Sciatic nerve (tissue), 2 donors: ENCODE data around the gene C17orf113. TPM values are rescaled to one million over a fixed set of nuclear protein-coding genes. Genes with fewer than 3 reads are reported as not detected.
"Not testable (repeated sequence)": the region's sequence is repeated elsewhere in the genome, so short reads cannot be mapped to it uniquely, and the experiment has no call there.

Source experiments
- ATAC-seq: fragments of 200-7000 bp; cut with Tn5 transposase; one replicate; pipeline ENCODE4 v1.9.1; 2020; ENCODE audit warnings: mild to moderate bottlenecking, moderate library complexity
- DNase-seq: peaks from one replicate; pipeline ENCODE4 v3.0.0-alpha.2; 2020; ENCODE audit warnings: low spot score
- intact Hi-C: fragments of 100-400 bp; cut with DNase I; formaldehyde crosslinking; loops from one replicate; pipeline ENCODE4 v1.14.2; 2022
- total RNA-seq: library from RNA; stranded (reverse); fragmentation: NEBNext Ultra II Directional; extraction: Animal tissue kit (Norgen Biotek cat#: 25700); gene quantifications from one replicate; pipeline ENCODE4 v1.2.1, GENCODE V29; 2021
- donor health status: DM: no; HTN: no; CAD: no.
- donor health status: DM: no; HTN: no; CAD: no.

Gene C17orf113
- total RNA-seq, 1 donor from 2014 or later: 2.9 TPM

DNA sequence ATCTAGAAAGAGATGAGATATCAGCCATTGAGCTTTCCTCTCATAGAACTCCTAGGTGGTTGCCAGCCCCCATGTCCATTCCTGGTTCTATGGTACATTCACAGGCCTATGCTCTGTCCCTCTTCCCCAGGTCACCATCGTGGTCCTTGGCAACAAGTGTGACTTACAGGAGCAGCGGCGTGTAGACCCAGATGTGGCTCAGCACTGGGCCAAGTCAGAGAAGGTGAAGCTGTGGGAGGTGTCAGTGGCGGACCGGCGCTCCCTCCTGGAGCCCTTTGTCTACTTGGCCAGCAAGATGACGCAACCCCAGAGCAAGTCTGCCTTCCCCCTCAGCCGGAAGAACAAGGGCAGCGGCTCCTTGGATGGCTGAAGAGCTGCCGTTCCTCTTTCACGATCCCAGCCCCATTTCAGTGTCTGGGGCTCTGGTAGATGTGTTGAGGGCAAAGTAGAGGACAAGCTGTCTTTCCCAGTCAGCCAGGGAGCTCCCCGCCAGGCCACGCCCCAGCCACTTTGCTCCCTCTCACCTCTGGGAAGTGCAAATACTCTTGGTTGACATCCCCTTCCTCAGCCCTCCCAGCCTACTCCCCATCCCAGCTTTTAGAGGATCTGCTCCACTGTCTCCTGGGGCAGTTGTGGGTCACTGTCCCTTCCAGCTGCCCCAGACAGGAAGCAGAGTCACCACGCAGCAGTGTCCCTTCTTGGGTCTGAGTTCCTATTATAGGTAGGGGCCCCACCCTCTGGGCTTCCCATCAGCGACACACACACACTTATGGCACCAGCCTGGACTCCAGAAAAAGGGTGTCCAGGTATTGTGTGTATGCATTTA lies 26.7 kb downstream of the C17orf113 start:
- intact Hi-C loops: no loop called here
- ATAC-seq (no peak), DNase-seq (no peak)

DNA sequence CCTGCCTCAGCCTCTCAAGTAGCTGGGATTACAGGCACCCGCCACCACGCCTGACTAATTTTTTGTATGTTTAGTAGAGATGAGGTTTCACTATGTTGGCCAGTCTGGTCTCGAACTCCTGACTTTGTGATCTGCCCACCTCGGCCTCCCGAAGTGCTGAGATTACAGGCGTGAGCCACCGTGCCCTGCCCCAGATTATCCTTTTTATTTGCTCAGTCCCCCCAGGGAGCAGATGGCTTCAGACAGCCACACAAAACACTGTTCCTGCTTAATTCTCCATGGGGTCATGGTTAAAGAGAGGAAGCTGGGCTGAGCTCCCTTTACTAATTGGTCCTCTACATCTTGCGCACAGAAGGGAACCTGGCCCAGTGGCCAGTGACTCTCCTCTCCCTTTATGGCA lies 29.6 kb downstream of the C17orf113 start:
- DNase-seq, ATAC-seq, intact Hi-C loops: not testable (repeated sequence)

DNA sequence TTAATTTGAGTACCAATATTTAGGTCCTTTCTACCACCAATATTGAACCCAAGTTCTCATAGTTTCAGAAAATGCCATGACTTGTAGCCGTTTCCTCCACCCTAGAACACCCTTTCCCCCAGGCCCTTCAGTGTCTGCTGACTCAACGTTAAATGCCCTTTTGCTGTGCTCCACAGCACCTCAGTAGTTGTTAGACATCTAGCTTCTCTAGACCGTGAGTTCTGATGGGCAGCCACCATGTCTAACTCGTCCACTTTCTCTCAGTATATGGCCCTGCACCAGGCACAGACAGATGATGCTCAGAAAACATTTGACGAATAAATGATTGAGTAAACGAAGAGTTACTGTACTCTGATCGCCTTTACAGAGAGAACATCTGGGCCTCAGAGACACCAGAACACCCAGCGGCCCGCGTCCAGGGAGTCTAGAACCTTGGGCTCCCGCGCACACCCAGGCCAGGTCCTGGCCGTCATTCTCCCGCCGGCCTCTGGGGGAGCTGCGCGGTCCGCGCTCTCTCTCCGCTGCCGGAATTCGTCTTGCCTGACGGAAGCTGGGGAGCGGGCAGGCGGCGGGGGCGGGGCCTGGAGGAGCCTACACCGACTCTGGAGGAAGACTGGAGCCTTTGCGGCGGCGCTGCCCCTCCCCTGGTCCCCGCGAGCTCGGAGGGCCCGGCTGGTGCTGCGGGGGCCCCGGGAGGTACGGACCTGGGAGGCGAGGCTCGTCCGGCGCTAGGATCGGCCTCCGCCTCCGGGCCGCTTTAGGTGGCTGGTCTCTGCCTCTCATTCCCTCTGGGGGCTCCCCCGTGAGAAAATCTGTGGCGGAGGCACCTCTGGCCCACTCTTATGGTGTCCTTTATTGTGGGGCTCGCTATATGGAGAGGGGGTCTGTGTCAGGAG lies 30.6 kb downstream of the C17orf113 start, which contains the start of gene NKIRAS2:
Gene NKIRAS2, plus strand, starts transcription at position 582 of the 896 bp plus-strand sequence. CDS start 1,488 bp downstream, outside the sequence.
- DNase-seq (peak; percentile 96), ATAC-seq (peak; percentile 81)
- intact Hi-C loops: no loop called here

DNA sequence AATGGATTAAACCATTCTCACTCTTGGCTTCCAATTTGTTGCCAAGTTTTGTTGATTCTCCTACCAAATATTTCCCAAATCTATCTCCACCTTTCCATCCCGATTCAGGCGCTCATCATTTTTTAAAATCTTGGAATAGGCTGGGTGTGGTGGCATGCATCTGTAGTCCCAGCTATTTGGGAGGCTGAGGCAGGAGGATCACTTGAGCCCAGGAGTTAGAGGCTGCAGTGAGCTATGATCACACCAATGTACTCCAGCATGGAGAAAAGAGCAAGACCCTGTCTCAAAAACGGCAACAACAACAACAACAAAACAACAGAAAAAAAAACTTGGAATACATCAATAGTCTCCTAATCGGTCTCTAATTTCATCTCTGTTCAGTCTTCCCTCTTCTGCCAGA lies 31.4 kb downstream of the C17orf113 start:
- intact Hi-C loops: no loop called here
- no peak for DNase-seq
- no peak for ATAC-seq

DNA sequence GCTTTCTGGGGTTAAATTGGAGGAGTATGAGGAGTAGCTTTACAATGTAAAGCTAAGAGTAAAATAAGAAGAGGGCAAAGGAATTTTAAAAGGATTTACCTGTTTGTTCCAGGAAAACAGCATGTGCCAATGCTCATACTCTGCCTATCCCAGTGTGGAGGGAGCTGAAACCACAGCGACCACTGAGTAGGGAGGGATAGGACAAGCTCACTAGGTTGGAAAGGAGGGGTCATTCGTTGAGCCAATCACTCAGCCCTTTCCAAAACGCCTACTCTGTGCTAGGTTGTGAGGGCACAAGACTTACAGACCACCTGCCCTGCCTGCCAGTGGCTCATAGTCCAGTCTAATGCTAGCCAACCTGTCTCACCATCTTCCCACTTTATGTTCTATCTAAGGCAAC lies 32.1 kb downstream of the C17orf113 start:
- no peak for ATAC-seq
- intact Hi-C loops: no loop called here
- no peak for DNase-seq

DNA sequence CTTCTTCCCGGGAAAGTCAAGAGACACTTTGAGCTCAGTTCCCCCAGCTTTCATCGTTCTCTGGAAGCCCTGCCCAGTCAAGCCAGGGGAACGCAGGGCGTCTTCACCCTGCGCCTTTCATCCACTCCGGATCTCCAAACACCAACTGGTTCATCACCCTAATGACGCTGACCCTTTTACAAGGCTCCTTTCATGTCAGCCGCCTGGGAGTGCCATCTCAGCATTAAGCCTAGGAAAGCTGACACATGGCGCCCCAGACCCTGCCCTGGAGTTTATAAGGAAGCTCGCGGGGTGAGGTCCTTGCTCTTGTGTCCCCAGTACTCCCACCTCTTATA lies 32.6 kb downstream of the C17orf113 start:
- ATAC-seq (no peak), DNase-seq (no peak)
- intact Hi-C loops: no loop called here

DNA sequence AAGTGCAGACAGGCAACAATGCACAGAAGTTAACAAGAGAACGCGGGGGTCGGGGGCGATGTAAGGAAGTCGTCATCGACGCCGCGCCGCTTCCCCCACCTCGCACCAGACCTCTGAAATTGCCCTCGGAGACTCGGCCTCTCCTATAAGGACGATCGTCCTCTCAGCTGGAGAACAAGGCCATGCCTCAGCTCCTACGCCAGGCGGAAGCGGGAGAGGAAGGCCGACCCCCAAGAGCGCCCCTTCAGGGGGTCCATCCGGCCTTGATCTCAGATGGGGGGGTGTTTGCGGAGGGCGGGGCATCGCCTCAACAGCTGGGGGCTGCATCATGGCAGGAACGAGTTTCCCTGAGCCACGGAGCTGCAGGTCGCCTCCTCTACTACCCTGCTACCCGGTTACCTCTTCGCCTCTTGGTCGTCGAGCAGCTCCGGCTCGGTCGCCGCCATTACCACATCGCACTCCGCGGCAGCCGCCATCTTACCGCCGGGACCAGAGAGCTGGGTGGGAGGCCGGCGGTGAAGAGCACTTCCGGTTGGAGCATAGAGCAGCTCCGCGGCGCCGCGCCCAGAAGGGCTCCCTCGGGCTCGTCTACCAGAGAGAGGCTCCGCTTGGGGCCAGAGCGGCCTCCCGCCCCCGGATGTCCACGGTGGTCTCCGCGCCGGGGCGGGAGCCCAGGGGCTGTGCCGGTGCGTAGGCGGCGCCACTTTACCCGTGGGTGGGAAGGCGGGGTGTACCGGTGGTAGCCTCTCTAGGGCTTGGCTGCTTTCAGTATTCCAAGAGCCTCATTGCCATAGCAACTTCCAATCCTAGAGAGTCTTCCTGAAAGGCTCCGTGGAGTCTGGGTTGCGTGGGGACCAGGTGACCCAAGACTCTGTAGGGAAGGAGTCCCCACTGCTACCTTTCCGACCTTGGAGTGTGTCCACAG lies 33.2 kb downstream of the C17orf113 start, which contains the start of gene DNAJC7:
Gene DNAJC7, minus strand, starts transcription at position 499 of the 925 bp plus-strand sequence. Its CDS starts 23 bp downstream, at position 476.
- peak; percentile 97 for ATAC-seq
- peak; percentile 93 for DNase-seq
- intact Hi-C loops: no loop called here

DNA sequence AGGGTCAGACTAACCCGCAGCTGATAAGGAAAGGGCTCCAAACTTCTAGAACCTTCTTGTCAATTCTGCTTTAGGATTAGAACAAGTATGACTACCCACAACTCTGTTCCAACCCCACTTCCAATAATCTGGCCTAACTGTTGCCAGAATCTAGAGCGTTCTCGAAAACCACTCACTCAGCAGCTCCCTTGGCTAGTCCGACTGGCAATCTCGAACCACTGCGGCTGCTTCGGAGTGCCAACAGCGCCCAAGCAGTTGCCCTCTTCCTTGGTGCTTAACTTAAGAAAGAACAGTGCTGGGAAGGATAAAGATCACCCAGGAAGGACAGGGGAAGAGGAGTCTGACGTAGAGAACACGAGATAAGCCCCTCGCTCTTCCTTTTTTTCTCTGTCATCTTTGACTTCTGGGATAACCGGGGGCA lies 34.0 kb downstream of the C17orf113 start:
- intact Hi-C loops: no loop called here
- DNase-seq (no peak), ATAC-seq (no peak)

DNA sequence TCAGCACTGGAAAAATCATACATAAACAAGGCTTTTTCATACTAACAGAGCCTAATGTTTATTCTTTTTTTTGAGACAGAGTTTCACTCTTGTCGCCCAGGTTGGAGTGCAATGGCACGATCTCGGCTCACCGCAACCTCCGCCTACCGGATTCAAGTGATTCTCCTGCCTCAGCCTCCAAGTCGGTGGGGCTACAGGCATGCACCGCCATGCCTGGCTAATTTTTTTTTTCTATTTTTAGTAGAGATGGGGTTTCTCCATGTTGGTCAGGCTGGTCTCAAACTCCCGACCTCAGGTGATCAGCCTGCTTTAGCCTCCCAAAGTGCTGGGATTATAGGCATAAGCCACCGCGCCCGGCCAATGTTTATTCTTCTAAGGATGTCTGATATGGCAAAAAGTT lies 36.7 kb downstream of the C17orf113 start:
- ATAC-seq, DNase-seq, intact Hi-C loops: not testable (repeated sequence)

DNA sequence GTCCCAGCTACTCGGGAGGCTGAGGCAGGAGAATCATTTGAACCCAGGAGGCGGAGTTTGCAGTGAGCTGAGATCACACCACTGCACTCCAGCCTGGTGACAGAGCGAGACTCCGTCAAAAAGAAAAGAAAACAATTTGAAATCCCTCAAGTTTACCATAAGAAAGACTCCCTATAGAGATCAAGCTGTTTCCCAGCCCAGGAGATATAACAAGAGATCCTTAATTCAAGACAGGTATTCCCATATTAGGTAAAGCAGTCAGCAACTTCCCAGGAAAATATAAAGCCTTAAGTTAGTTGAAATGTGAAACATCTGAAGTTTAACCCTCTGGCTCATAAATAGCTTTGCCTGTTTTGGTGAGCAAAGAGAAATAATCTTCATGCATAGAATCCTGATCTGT lies 38.0 kb downstream of the C17orf113 start:
- DNase-seq, intact Hi-C loops, ATAC-seq: not testable (repeated sequence)

DNA sequence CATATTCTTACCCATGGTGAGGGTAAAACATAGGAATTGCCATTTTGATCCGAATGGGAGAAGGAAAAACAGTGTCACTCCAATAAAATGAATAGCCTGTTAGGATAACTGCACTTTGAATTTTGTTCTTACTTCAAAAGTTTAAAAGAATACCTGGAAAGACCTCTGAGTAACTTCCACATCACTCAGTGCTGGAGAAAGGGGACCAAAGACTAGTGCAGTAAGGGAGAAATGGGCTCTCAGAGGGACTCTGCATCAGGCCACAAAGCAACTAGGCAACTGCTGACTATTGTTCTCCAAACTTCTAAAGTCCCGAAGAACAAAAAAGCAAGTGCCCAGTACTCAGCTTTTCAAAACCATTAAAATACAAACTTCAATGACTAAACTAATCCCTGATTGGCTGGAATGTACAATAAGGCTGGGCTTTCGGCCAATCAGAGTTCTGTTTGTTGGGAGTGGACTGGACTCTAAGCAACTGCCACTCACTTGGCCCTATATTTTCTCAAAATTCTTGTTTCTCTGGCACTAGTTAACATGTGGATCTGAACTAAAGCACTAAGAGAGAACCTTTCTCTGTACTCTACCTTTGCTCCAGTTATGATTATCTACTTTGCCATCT lies 39.4 kb downstream of the C17orf113 start:
- DNase-seq (peak; percentile 49), ATAC-seq (no peak)
- intact Hi-C loops: no loop called here

DNA sequence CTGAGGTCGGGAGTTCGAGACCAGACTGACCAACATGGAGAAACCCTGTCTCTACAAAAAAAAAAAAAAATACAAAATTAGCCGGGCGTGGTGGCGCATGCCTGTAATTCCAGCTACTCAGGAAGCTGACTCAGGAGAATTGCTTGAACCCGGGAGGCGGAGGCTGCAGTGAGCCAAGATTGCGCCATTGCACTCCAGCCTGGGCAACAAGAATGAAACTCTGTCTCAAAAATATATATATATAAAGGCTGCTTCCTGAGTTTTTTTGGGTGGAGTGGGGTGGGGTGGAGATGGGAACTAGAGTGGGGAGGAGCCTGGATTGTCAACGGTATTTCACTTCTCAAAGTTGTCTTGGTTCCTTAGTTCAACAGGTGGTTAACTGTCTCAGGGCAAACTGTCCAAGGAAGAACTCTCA lies 40.1 kb downstream of the C17orf113 start:
- ATAC-seq, intact Hi-C loops: not testable (repeated sequence)
- DNase-seq: peak; percentile 38

DNA sequence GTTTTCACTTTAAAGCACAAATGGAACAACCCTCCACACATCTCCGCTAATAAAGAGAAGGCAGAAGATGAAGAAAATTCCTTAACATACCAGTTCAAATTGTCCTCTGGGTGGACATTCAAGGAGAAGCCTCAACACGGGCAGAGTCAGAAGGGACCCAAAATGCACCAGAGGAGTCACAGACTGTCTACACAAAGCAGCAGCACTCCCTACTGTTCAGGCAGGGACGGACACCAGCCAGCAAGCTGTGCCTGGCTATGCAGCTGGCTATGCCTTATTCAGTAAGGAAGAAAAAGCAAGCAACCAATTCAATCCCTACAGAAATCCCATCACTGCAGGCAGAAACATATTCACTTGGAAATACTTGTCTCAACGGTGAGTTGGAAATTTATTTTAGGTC lies 41.2 kb downstream of the C17orf113 start:
- DNase-seq (peak; percentile 62), ATAC-seq (peak; percentile 71)
- intact Hi-C loops: loop anchor here (2.0 kb wide), 1 partner anchor 42 kb away; the partner anchor contains the start of gene CNP

DNA sequence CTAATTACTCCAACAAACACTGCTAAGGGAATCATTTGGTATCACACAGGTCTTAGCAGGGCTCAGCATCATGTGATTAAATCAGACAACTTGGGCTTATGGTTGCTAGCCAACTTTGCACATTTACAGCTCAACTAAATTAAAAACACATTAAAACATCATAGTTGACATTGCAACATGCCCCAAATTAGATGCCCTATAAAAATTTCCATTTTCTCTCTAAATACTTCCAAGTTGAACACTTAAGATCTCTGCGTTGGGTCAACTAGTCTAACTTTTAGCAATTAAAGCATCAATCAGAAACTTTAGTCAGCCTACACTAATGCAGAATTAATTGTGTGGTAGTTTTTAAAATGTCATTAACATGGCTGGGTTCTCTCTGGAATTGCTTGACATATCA lies 45.2 kb downstream of the C17orf113 start:
- intact Hi-C loops: no loop called here
- no peak for DNase-seq
- ATAC-seq: no peak

DNA sequence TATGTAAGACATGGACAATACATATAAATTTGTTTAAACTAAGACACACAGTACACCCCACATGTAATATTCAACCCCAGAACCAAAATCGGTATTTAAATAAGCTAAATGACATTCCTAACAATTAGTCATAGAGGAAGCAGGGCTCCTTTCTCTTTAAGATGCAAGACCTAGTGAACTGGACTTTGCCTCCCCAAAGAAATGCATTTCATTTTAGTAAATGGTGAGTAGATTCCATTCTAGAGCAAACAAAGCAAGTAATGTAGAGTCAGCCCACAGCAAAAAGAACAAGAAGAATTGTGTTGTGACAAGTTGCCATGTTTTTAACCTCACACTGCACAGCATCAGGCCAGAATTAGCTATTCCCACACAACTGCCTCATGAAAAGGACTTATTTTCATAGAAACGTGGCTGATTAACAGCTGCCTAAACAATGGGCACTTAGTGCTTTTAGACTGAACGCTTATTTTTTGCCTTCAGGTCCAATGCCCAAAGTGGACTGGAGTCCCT lies 47.6 kb downstream of the C17orf113 start:
- peak; percentile 60 for ATAC-seq
- intact Hi-C loops: loop anchor here (5.0 kb wide), 1 partner anchor 964 kb away; no protein-coding TSS in a partner anchor

DNA sequence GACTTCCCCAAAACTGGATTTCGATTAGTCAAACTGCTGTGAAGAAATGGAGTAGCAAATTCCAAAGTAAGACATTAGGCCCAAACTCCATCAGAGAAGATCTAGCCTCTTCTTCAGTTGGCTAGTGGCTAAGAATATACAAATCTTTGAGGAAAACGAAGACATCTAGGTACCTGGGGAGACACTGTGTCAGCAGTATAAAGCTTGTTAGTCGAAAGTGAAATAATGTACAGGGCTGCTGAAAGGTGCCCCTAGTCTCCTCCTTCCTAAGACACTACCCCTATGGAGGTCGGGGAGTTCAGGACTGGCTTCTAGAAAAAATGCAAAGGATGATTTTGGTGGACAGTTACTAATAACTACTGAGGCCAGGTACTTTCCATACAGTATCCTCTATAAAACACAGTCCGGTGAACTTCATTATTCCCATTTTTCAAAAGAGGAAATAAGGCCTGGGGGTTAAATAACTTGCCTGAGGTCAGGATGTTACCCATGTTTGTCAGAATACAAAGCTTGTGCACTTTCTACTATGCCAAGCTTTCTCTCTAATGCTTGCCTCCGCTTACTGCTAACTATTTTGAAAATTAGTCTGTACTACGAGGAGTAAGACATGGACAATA lies 48.1 kb downstream of the C17orf113 start:
- intact Hi-C loops: loop anchor here (5.0 kb wide), 1 partner anchor 965 kb away; no protein-coding TSS in a partner anchor
- ATAC-seq: no peak
- DNase-seq: no peak

More for the DNA sequence above, 47.6 kb downstream of the C17orf113 start:
- no peak for DNase-seq

DNA sequence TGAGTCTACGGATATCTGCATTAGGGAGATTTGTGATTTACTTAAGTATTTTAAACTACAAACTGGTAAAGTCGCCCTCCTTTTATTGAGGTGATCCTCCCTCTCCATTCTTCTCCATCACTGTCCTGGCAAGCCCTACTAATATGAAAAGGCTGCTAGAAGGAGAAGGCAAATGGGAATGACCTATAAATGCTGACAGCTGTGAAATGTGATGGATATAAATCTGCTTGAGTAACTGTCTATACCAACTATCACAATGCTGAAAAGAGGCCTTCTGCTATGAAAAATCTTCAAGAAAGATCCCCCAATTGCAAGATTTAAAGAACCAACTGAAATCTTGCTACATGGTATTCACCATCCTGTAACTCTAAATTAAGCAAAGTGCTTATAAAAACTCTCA lies 48.7 kb downstream of the C17orf113 start:
- DNase-seq (no peak), ATAC-seq (no peak)
- intact Hi-C loops: loop anchor here (5.0 kb wide), 1 partner anchor 966 kb away; no protein-coding TSS in a partner anchor
